B cell (primary cell): Measurements from ENCODE around the gene TSC22D2. TPM values are rescaled to one million over a fixed set of nuclear protein-coding genes. Genes with fewer than 3 reads are reported as not detected.

Experiments
- ATAC-seq: fragments of 200-7000 bp; cut with Tn5 transposase; one replicate; pipeline ENCODE4 v1.10.0; 2021; ENCODE audit warnings: low read depth, mild to moderate bottlenecking, moderate number of reproducible peaks, moderate library complexity
- CTCF ChIA-PET: fragments of 350-600 bp; sonication (Branson Sonifier 250); formaldehyde crosslinking; loops from one replicate; lab custom pipeline; 2021; ENCODE audit warnings: antibody characterized with exemption, inconsistent platforms; lab: Charles Lee
- POLR2A ChIA-PET: fragments of 350-600 bp; sonication (Branson Sonifier 250); formaldehyde crosslinking; loops from one replicate; lab custom pipeline; 2021; ENCODE audit warnings: antibody characterized with exemption; lab: Charles Lee
- DNase-seq: peaks from one replicate; pipeline ENCODE4 v3.0.0; 2013
- H2AFZ ChIP-seq: 2 replicates; pipeline ENCODE4 v1.6.1; 2012; ENCODE audit warnings: mild to moderate bottlenecking, low read depth, low read length; ENCODE audit not compliant: insufficient read depth, poor library complexity, severe bottlenecking
- H3K27ac ChIP-seq, 2 donors: 1 replicate in 1 of 2; 2 replicates in 1 of 2; pipeline ENCODE4 v1.5.1; 2012 to 2013; ENCODE audit warnings: low read length in 2 of 2, mild to moderate bottlenecking in 2 of 2, moderate library complexity in 1 of 2
- H3K27me3 ChIP-seq, 4 experiments: fragments of 200-600 bp in 1 of 4; sonication (generic) in 1 of 4; replicated peaks in 1 of 4; 1 replicate in 2 of 4; 2 replicates in 2 of 4; pipeline versions ENCODE4 v1.6.1 to v1.7.0; 2013 to 2016; ENCODE audit warnings: low read length in 3 of 4, mild to moderate bottlenecking in 2 of 4, mixed read lengths in 1 of 4, moderate library complexity in 1 of 4; ENCODE audit not compliant: insufficient read depth in 4 of 4, control insufficient read depth in 3 of 4; ENCODE audit errors: control extremely low read depth in 1 of 4
- H3K36me3 ChIP-seq, 2 experiments: replicated peaks in 1 of 2; 1 replicate in 1 of 2; 2 replicates in 1 of 2; pipeline versions ENCODE4 v1.6.1 to v1.7.1; 2013; ENCODE audit warnings: low read length in 1 of 2; ENCODE audit not compliant: insufficient read depth in 2 of 2, control insufficient read depth in 1 of 2; ENCODE audit errors: control extremely low read depth in 1 of 2, extremely low read depth in 1 of 2
- H3K4me1 ChIP-seq, 2 donors: fragments of 200-600 bp in 1 of 2; sonication (generic) in 1 of 2; 1 replicate in 1 of 2; 2 replicates in 1 of 2; pipeline versions ENCODE4 v1.5.1 to v1.6.1; 2013 to 2017; ENCODE audit warnings: low read length in 2 of 2; ENCODE audit not compliant: control insufficient read depth in 2 of 2, insufficient read depth in 2 of 2
- H3K4me2 ChIP-seq: replicated peaks from 2 replicates; pipeline ENCODE3; 2012; ENCODE audit warnings: mild to moderate bottlenecking, low read depth, low read length; ENCODE audit not compliant: poor library complexity, severe bottlenecking
- H3K4me3 ChIP-seq, 5 experiments: fragments of 200-600 bp in 1 of 5; sonication (generic) in 1 of 5; 1 replicate in 3 of 5; 2 replicates in 2 of 5; pipeline versions ENCODE4 v1.5.1 to v1.7.0; 2011 to 2016; ENCODE audit warnings: low read length in 4 of 5, mild to moderate bottlenecking in 4 of 5, low read depth in 2 of 5, control low read depth in 1 of 5, moderate library complexity in 1 of 5; ENCODE audit not compliant: insufficient read depth in 1 of 5; ENCODE audit errors: control extremely low read depth in 1 of 5, extremely low read depth in 1 of 5
- H3K79me2 ChIP-seq: fragments of 200-600 bp; sonication (generic); one replicate; pipeline ENCODE4 v1.6.0; 2016; ENCODE audit warnings: low read length; ENCODE audit not compliant: control insufficient read depth, insufficient read depth
- H3K9ac ChIP-seq: fragments of 200-600 bp; sonication (generic); 2 replicates; pipeline ENCODE4 v1.6.1; 2017; ENCODE audit warnings: mild to moderate bottlenecking, low read length, moderate library complexity
- H3K9me3 ChIP-seq, 3 donors: one replicate each; pipeline versions ENCODE4 v1.6.1 to v1.7.1; 2013; ENCODE audit warnings: low read length in 2 of 3; ENCODE audit not compliant: control insufficient read depth in 2 of 3, insufficient read depth in 1 of 3; ENCODE audit errors: control extremely low read depth in 1 of 3
- H4K20me1 ChIP-seq: 2 replicates; pipeline ENCODE4 v1.6.0; 2012; ENCODE audit warnings: mild to moderate bottlenecking, low read length; ENCODE audit not compliant: insufficient read depth, control insufficient read depth, poor library complexity, severe bottlenecking
- H3K27ac Mint-ChIP-seq: one replicate; pipeline ENCODE4 v1.8.0; 2021; ENCODE audit warnings: mixed read lengths
- H3K27me3 Mint-ChIP-seq: one replicate; pipeline ENCODE4 v1.8.0; 2021; ENCODE audit warnings: mixed read lengths
- H3K4me1 Mint-ChIP-seq: one replicate; pipeline ENCODE4 v1.8.0; 2021; ENCODE audit warnings: mixed read lengths
- H3K4me3 Mint-ChIP-seq: one replicate; pipeline ENCODE4 v1.8.0; 2021; ENCODE audit warnings: mixed read lengths
- H3K9me3 Mint-ChIP-seq: one replicate; pipeline ENCODE4 v1.8.0; 2022; ENCODE audit warnings: mixed read lengths; ENCODE audit not compliant: insufficient read depth
- CTCF ChIP-seq: fragments of 200-600 bp; IDR thresholded peaks from one replicate; pipeline ENCODE4 v1.8.0; 2022; ENCODE audit warnings: antibody characterized with exemption, mild to moderate bottlenecking
- EZH2 ChIP-seq: IDR thresholded peaks from 2 replicates; pipeline ENCODE4 v1.6.1; 2012; ENCODE audit warnings: borderline replicate concordance, low read depth, mild to moderate bottlenecking, moderate library complexity, low read length; ENCODE audit not compliant: insufficient read depth, poor library complexity, severe bottlenecking
- WGBS: methylation state at CpG from one replicate; pipeline ENCODE4 v1.1.5; 2013; ENCODE audit warnings: missing lambda C conversion rate; ENCODE audit not compliant: insufficient coverage; 5-methylcytosine and 5-hydroxymethylcytosine counted together
- intact Hi-C: fragments of 100-400 bp; cut with micrococcal nuclease; formaldehyde crosslinking; loops from one replicate; pipeline ENCODE4 v1.10.0; 2022
- polyA plus RNA-seq: library from polyadenylated mRNA; depleted of rRNA; stranded (reverse); fragments of >200 nt; gene quantifications from 2 replicates; pipeline ENCODE4 v1.2.3, GENCODE V29; 2012
- total RNA-seq, 2 donors: library from RNA; stranded (reverse); fragments of 120-200 nt in 1 of 2; gene quantifications; 1 replicate in 1 of 2; 2 replicates in 1 of 2; pipeline versions ENCODE4 v1.2.3 to v1.2.4, GENCODE V29; 2013 to 2022

TSC22D2 gene
- total and polyA plus RNA-seq, 2 donors (not counting 1 experiment from before 2014, with no cell fraction given): 17.2 to 45.9 TPM

GRCh38 chr3:150385296-150386242, 22.5 kb upstream of the TSC22D2 start:
- intact Hi-C loops: loop anchor here (1.0 to 10.0 kb wide), 3 partner anchors 23 to 879 kb away; partner anchors contain the start of genes EIF2A, SERP1 and TSC22D2
- ATAC-seq: peak; percentile 53
- peak overlapping the region; percentile 78 for H3K4me3 Mint-ChIP-seq
- ChIA-PET POLR2A (interaction anchor here (1.9 kb wide), 1 partner anchor 23 kb away, joined by 26 read pairs; the partner anchor contains the start of gene TSC22D2), CTCF (interaction anchor here (0.8 to 2.0 kb wide), 9 partner anchors 11 to 110 kb away, joined by 3 to 11 read pairs (median 6); partner anchors contain the start of gene TSC22D2)
- peak overlapping the region; percentile 86 for H3K27ac Mint-ChIP-seq
- no peaks in the 10 kb centered on the region for H3K9me3 ChIP-seq
- peak; percentile 83 for DNase-seq
- H3K4me3 ChIP-seq: peak overlapping the region in 4 of 5 experiments; percentile 31 to 58 (median 44)
- 59% methylated on average over 2 of the region's 6 CpGs for WGBS
- H3K4me1 ChIP-seq: peaks cover 20 to 26% of the 10 kb centered on the region in 2 donors
- H3K4me2 ChIP-seq: peak overlapping the region; percentile 70
- peaks cover 39% of the 10 kb centered on the region for H3K4me1 Mint-ChIP-seq
- H3K27ac ChIP-seq: peak overlapping the region; percentile 85 to 89
- TF ChIP-seq EZH2 (no peak), CTCF (no peak)
- no peaks in the 10 kb centered on the region for H3K79me2 ChIP-seq
- H3K9ac ChIP-seq: peak overlapping the region; percentile 59
- no peaks in the 10 kb centered on the region for H3K27me3 ChIP-seq
- H4K20me1 ChIP-seq: no peaks in the 10 kb centered on the region
- peak overlapping the region; percentile 84 for H2AFZ ChIP-seq
- no peaks in the 10 kb centered on the region for H3K9me3 Mint-ChIP-seq
- H3K27me3 Mint-ChIP-seq: no peaks in the 10 kb centered on the region
- H3K36me3 ChIP-seq: no peaks in the 10 kb centered on the region
